K562 (cell line): ENCODE results near the gene LMAN2. TPM values are rescaled to one million over a fixed set of nuclear protein-coding genes. Genes with fewer than 3 reads are reported as not detected.
A peak's percentile ranks its signal among the peaks of the same experiment; 100 is the strongest.

Experiments
- FOXK1 ChIP-seq: sonication (generic); formaldehyde crosslinking; IDR thresholded peaks from 2 replicates; pipeline ENCODE4 v1.8.0; 2022; ENCODE audit warnings: missing genetic modification reagents, mild to moderate bottlenecking, borderline replicate concordance
- SAP30 ChIP-seq: fragments of 200-600 bp; sonication (generic); IDR thresholded peaks from 2 replicates; pipeline ENCODE4 v1.6.1; 2012; ENCODE audit warnings: borderline replicate concordance, low read depth, mild to moderate bottlenecking, moderate library complexity, low read length, control low read depth, inconsistent platforms; ENCODE audit not compliant: insufficient read depth, poor library complexity, severe bottlenecking
- SMARCA5 ChIP-seq: fragments of 450-650 bp; IDR thresholded peaks from 2 replicates; pipeline ENCODE4 v1.6.1; 2016
- SMARCC2 ChIP-seq: fragments of 450-650 bp; IDR thresholded peaks from 2 replicates; pipeline ENCODE4 v1.6.1; 2017; ENCODE audit warnings: antibody characterized with exemption, moderate library complexity, mild to moderate bottlenecking, low read depth
- TBP ChIP-seq: optimal IDR thresholded peaks from 2 replicates; pipeline ENCODE3; 2011; ENCODE audit warnings: low read depth, low read length, improper control_type of control experiment
- XRCC4 ChIP-seq: IDR thresholded peaks from one replicate; pipeline ENCODE4 v1.6.1; 2011; ENCODE audit not compliant: insufficient read depth, insufficient read length; ENCODE audit errors: extremely low read depth
- ZBTB34 ChIP-seq: fragments of 250-450 bp; sonication (Bioruptor Pico); IDR thresholded peaks from 2 replicates; pipeline ENCODE4 v1.8.0; 2021; ENCODE audit warnings: mild to moderate bottlenecking, moderate library complexity
- ZKSCAN1 ChIP-seq: fragments of 150-350 bp; IDR thresholded peaks from 2 replicates; pipeline ENCODE4 v1.6.1; 2016; ENCODE audit warnings: low read depth, low read length
- ZNF583 ChIP-seq: fragments of 250-450 bp; sonication (Bioruptor Pico); IDR thresholded peaks from 2 replicates; pipeline ENCODE4 v1.4.0; 2020
- ZNF717 ChIP-seq: fragments of 250-450 bp; sonication (Bioruptor Pico); IDR thresholded peaks from 2 replicates; pipeline ENCODE4 v1.5.0; 2021
- polyA plus RNA-seq, 8 experiments: library from polyadenylated mRNA; depleted of rRNA in 4 of 8; stranded (reverse) in 5 of 8; unstranded in 3 of 8; fragments of >200 nt; fragmentation: Nextera tagmentation in 2 of 8; fragmentation: Illumina TruSeq in 1 of 8; extraction: Ambion mirVana in 2 of 8; extraction: Trizol in 1 of 8; gene quantifications; 2 replicates each; pipeline versions ENCODE4 v1.2.1 to v1.2.3, GENCODE V29; 2011 to 2014; ENCODE audit warnings: inconsistent platforms in 1 of 8, missing spikeins in 1 of 8
- total RNA-seq, 7 experiments: library from RNA; depleted of rRNA in 6 of 7; stranded (reverse); fragments of >200 nt in 6 of 7; fragmentation: Illumina TruSeq in 2 of 7; extraction: Trizol in 2 of 7; gene quantifications; 2 replicates each; pipeline versions ENCODE4 v1.2.1 to v1.2.3, GENCODE V29; 2011 to 2021; ENCODE audit warnings: low replicate concordance in 1 of 7
- TF ChIP-seq, protein P1 (sequence below): fragments of 450-650 bp; IDR thresholded peaks from 2 replicates; pipeline ENCODE4 v1.6.1; 2016; ENCODE audit warnings: mild to moderate bottlenecking, moderate library complexity

Gene LMAN2
- total and polyA plus RNA-seq, 9 of the 15 experiments (the other 6 are each of a cell fraction or from before 2014, with no cell fraction given): 2.7 to 254 (median 136) TPM

DNA sequence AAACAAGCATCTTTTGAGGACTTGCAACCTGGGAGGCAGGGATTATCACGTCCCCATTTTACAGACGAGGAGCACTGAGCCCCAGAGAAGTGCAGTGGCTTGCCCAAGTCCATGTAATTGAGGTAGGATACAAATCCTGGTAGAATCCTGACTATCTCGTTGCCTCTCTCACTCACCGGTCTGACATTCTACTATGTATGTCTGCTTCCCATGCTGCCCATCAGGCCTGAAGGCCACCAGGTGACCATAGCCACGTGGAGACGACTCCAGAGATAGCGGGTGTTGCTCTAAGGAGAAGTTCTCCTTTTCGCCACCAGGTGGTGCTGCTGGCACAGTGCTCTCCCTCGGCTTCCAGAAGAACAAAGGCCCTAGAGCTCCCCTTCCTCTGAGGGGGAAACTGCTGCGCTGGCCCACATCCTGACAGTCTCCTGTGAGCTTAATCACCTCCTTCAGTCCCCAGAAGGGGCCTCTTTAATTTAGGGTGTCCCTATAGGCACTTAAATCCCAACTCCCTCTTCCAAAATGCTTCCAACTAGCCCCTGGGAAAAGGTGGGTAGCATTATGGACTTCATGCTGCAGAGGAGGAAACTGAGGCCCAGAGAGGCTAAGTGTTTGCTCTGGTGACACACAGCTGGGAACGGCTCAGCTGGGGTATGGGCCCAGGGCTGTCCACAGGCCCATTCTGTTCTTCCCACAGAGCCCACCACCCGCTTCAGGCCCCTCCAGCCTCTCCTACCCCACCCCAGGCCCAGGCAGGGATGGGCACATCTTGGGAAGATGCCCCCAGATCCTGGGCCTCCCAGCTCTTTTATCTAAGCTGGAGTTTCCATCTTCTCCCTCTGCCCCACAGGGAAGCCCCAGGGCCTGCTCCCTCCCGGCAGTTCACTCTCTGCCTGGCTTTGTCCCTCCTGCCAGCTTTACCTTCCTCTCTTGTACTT lies 39.2 kb upstream of the LMAN2 start (continued):
- TF ChIP-seq, protein P1, sequence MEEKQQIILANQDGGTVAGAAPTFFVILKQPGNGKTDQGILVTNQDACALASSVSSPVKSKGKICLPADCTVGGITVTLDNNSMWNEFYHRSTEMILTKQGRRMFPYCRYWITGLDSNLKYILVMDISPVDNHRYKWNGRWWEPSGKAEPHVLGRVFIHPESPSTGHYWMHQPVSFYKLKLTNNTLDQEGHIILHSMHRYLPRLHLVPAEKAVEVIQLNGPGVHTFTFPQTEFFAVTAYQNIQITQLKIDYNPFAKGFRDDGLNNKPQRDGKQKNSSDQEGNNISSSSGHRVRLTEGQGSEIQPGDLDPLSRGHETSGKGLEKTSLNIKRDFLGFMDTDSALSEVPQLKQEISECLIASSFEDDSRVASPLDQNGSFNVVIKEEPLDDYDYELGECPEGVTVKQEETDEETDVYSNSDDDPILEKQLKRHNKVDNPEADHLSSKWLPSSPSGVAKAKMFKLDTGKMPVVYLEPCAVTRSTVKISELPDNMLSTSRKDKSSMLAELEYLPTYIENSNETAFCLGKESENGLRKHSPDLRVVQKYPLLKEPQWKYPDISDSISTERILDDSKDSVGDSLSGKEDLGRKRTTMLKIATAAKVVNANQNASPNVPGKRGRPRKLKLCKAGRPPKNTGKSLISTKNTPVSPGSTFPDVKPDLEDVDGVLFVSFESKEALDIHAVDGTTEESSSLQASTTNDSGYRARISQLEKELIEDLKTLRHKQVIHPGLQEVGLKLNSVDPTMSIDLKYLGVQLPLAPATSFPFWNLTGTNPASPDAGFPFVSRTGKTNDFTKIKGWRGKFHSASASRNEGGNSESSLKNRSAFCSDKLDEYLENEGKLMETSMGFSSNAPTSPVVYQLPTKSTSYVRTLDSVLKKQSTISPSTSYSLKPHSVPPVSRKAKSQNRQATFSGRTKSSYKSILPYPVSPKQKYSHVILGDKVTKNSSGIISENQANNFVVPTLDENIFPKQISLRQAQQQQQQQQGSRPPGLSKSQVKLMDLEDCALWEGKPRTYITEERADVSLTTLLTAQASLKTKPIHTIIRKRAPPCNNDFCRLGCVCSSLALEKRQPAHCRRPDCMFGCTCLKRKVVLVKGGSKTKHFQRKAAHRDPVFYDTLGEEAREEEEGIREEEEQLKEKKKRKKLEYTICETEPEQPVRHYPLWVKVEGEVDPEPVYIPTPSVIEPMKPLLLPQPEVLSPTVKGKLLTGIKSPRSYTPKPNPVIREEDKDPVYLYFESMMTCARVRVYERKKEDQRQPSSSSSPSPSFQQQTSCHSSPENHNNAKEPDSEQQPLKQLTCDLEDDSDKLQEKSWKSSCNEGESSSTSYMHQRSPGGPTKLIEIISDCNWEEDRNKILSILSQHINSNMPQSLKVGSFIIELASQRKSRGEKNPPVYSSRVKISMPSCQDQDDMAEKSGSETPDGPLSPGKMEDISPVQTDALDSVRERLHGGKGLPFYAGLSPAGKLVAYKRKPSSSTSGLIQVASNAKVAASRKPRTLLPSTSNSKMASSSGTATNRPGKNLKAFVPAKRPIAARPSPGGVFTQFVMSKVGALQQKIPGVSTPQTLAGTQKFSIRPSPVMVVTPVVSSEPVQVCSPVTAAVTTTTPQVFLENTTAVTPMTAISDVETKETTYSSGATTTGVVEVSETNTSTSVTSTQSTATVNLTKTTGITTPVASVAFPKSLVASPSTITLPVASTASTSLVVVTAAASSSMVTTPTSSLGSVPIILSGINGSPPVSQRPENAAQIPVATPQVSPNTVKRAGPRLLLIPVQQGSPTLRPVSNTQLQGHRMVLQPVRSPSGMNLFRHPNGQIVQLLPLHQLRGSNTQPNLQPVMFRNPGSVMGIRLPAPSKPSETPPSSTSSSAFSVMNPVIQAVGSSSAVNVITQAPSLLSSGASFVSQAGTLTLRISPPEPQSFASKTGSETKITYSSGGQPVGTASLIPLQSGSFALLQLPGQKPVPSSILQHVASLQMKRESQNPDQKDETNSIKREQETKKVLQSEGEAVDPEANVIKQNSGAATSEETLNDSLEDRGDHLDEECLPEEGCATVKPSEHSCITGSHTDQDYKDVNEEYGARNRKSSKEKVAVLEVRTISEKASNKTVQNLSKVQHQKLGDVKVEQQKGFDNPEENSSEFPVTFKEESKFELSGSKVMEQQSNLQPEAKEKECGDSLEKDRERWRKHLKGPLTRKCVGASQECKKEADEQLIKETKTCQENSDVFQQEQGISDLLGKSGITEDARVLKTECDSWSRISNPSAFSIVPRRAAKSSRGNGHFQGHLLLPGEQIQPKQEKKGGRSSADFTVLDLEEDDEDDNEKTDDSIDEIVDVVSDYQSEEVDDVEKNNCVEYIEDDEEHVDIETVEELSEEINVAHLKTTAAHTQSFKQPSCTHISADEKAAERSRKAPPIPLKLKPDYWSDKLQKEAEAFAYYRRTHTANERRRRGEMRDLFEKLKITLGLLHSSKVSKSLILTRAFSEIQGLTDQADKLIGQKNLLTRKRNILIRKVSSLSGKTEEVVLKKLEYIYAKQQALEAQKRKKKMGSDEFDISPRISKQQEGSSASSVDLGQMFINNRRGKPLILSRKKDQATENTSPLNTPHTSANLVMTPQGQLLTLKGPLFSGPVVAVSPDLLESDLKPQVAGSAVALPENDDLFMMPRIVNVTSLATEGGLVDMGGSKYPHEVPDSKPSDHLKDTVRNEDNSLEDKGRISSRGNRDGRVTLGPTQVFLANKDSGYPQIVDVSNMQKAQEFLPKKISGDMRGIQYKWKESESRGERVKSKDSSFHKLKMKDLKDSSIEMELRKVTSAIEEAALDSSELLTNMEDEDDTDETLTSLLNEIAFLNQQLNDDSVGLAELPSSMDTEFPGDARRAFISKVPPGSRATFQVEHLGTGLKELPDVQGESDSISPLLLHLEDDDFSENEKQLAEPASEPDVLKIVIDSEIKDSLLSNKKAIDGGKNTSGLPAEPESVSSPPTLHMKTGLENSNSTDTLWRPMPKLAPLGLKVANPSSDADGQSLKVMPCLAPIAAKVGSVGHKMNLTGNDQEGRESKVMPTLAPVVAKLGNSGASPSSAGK: peak; percentile 86
- no peak for TF ChIP-seq SAP30
- no peak for TF ChIP-seq ZBTB34 (CRISPR knock-in tag)
- 0 out of 2 replicates have a peak, but pooled peaks have one; percentile 43 for TF ChIP-seq SMARCA5
- TF ChIP-seq ZNF717 (CRISPR knock-in tag): no peak
- no peak for TF ChIP-seq SMARCC2
- peak; percentile 75; the same call in 1 of the 2 replicates for TF ChIP-seq FOXK1 (CRISPR knock-in tag)
- no peak for TF ChIP-seq ZNF583
- TF ChIP-seq TBP: no peak
- no peak for TF ChIP-seq ZKSCAN1
- no peak for TF ChIP-seq XRCC4
